Heart right ventricle (tissue), 16 donors: ENCODE results near the gene SPSB1. TPM values are rescaled to one million over a fixed set of nuclear protein-coding genes. Genes with fewer than 3 reads are reported as not detected.
A peak's percentile ranks its signal among the peaks of the same experiment; 100 is the strongest.

Source experiments
- ATAC-seq, 8 donors: fragments of 200-7000 bp; cut with Tn5 transposase; one replicate each; pipeline ENCODE4 v1.9.1; 2020; ENCODE audit warnings: mild to moderate bottlenecking in 8 of 8, moderate library complexity in 8 of 8, moderate number of reproducible peaks in 1 of 8
- DNase-seq, 2 donors: peaks; one replicate each; pipeline ENCODE4 v3.0.0-alpha.2; 2020
- H3K27ac ChIP-seq, 10 donors: fragments of 200-600 bp; sonication (generic) in 2 of 10; one replicate each; pipeline versions ENCODE4 v1.5.0 to v1.8.0; 2020 to 2022; ENCODE audit warnings: mild to moderate bottlenecking in 3 of 10
- H3K27me3 ChIP-seq, 7 donors: fragments of 200-600 bp; one replicate each; pipeline ENCODE4 v1.8.0; 2021 to 2022; ENCODE audit warnings: mild to moderate bottlenecking in 2 of 7
- H3K36me3 ChIP-seq, 9 donors: fragments of 200-600 bp; sonication (generic) in 1 of 9; one replicate each; pipeline versions ENCODE4 v1.5.0 to v1.8.0; 2020 to 2022; ENCODE audit warnings: mild to moderate bottlenecking in 2 of 9
- H3K4me1 ChIP-seq, 9 donors: fragments of 200-600 bp; sonication (generic) in 1 of 9; one replicate each; pipeline versions ENCODE4 v1.5.0 to v1.8.0; 2020 to 2022; ENCODE audit warnings: mild to moderate bottlenecking in 4 of 9
- H3K4me3 ChIP-seq, 10 donors: fragments of 200-600 bp; sonication (generic) in 2 of 10; one replicate each; pipeline versions ENCODE4 v1.5.0 to v1.8.0; 2020 to 2022; ENCODE audit warnings: mild to moderate bottlenecking in 7 of 10, moderate library complexity in 2 of 10
- H3K9me3 ChIP-seq, 11 donors: fragments of 200-600 bp in 10 of 11; sonication (generic) in 2 of 11; one replicate each; pipeline versions ENCODE4 v1.5.0 to v1.8.0; 2013 to 2022; ENCODE audit warnings: mild to moderate bottlenecking in 2 of 11, control low read depth in 1 of 11, moderate library complexity in 1 of 11
- WGBS, 2 donors: extraction: QIAGEN DNeasy Blood & Tissue Kit; methylation state at CpG; one replicate each; pipeline ENCODE4 v1.1.7; 2013; ENCODE audit warnings: inconsistent platforms in 1 of 2; 5-methylcytosine and 5-hydroxymethylcytosine counted together
- intact Hi-C, 10 donors: fragments of 100-400 bp; cut with DNase I; formaldehyde crosslinking; loops; one replicate each; pipeline versions ENCODE4 v1.11.1 to v1.14.2; 2022
- polyA plus RNA-seq, 2 donors: library from polyadenylated mRNA; stranded (reverse); fragments of 200-250 nt; gene quantifications; one replicate each; pipeline ENCODE4 v1.2.3, GENCODE V29; 2013
- total RNA-seq, 10 donors: library from RNA; stranded (reverse); fragmentation: NEBNext Ultra II Directional in 3 of 10; extraction: Animal tissue kit (Norgen Biotek cat#: 25700) in 3 of 10; gene quantifications; one replicate each; pipeline versions ENCODE4 v1.2.1 to v1.2.4, GENCODE V29; 2021 to 2023
- TF ChIP-seq, protein P1 (sequence below), 9 donors: fragments of 200-600 bp; sonication (generic) in 2 of 9; IDR thresholded peaks; one replicate each; pipeline versions ENCODE4 v1.5.0 to v1.8.0; 2021 to 2022; ENCODE audit warnings: antibody characterized with exemption in 9 of 9, mild to moderate bottlenecking in 5 of 9, moderate library complexity in 1 of 9
- donor health status: Arrhythmogenic right ventricular cardiomyopathy.
- donor health status: ischemic (EF 13 %, LVEDD 7.1; RV severe dilation, severe dysfunction).
- donor health status: healthy with polysubstance abuse.
- donor health status: DM: no; HTN: yes; CAD: no.
- donor health status: DM: no; HTN: no; CAD: no.
- donor health status: ischemic (EF 25% LVEDD 6.9; RV normal size, moderate dysfunction).
- donor health status: ischemic (EF 25% LVEDD 5.7; RV mildly dilated, moderate dysfunction).
- donor health status: healthy.
- donor health status: DM: yes; HTN: yes; CAD: no.
- donor health status: Ischemic cardiomyopathy.
- donor health status: ischemic (EF 35%, LVEDD 5.7; RV mildly dilated, moderate dysfunction).
- donor health status: nonischemic (EF 11% LVEDD 7.7; RV severe dilation, severe dysfunction).
- donor health status: DM: yes; HTN: yes; CAD: no.
- donor health status: PGD.
- donor health status: ischemic (EF 29% LVEDD 5.4; RV normal size, mild dysfunction).
- donor health status: nonischemic (EF 23%, LVEDD 6.1; RV moderate dilation, normal function).

SPSB1 gene
- total and polyA plus RNA-seq, 12 donors, result 5.5 to 16.5 (median 8.8) TPM

DNA sequence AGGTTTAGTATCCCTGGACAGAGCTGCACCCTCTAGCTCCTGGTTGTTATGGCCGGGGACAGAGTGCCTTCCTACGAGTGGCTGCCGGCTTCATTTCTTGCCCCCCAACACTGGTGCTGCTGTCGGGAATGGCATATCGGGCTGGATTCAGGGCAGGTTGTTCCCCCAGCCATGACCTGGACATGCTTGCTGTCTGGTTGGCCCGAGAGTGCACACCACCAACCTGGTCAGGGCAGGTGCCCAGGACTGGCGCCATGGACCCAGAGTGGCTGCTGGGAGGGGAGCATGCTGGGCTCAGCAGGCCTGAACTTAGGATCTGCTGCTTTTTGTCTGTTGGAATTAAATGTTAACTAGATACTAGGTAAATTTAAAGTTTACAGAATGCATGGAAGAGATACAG lies 36.4 kb upstream of the SPSB1 start:
- DNase-seq (no peak), ATAC-seq (no peak)
- Histone ChIP-seq H3K9me3 (no peaks in the 10 kb centered on the region), H3K36me3 (peaks cover 0 to 35% (median 0%) of the 10 kb centered on the region in 9 donors), H3K27ac (peak overlapping the region in 1 of 10 donors; percentile 9), H3K4me1 (peaks cover 5 to 48% (median 29%) of the 10 kb centered on the region in 9 donors), H3K4me3 (no peak overlapping the region), H3K27me3 (no peaks in the 10 kb centered on the region)
- TF ChIP-seq, protein P1, sequence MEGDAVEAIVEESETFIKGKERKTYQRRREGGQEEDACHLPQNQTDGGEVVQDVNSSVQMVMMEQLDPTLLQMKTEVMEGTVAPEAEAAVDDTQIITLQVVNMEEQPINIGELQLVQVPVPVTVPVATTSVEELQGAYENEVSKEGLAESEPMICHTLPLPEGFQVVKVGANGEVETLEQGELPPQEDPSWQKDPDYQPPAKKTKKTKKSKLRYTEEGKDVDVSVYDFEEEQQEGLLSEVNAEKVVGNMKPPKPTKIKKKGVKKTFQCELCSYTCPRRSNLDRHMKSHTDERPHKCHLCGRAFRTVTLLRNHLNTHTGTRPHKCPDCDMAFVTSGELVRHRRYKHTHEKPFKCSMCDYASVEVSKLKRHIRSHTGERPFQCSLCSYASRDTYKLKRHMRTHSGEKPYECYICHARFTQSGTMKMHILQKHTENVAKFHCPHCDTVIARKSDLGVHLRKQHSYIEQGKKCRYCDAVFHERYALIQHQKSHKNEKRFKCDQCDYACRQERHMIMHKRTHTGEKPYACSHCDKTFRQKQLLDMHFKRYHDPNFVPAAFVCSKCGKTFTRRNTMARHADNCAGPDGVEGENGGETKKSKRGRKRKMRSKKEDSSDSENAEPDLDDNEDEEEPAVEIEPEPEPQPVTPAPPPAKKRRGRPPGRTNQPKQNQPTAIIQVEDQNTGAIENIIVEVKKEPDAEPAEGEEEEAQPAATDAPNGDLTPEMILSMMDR (IDR thresholded peaks at IDR 0.05), result no peak
- intact Hi-C loops, result no loop called here
- WGBS, 2 donors, result 90 to 99% methylated on average over 7 of the region's 7 CpGs

DNA sequence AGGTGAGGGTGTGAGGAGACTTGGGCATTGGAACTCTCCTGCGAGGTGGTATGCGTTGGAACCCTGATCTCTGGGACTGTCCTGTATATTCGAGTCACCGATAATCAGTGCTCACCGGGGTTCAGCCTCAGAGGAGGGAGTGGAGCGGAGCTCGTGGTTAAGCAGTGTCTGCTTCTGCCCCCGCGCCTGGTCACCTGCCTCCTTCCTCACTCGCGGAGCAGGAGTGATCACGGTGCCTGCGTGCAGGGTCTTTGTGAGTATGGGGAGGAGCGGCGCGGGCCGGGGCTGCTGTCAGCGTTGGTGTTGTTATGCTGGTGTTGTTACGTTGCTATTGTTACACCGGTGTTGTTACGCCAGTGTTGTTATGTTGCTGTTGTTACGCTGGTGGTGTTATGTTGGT lies 34.8 kb upstream of the SPSB1 start:
- WGBS, 2 donors, result 93 to 94% methylated on average over 22 of the region's 22 CpGs

DNA sequence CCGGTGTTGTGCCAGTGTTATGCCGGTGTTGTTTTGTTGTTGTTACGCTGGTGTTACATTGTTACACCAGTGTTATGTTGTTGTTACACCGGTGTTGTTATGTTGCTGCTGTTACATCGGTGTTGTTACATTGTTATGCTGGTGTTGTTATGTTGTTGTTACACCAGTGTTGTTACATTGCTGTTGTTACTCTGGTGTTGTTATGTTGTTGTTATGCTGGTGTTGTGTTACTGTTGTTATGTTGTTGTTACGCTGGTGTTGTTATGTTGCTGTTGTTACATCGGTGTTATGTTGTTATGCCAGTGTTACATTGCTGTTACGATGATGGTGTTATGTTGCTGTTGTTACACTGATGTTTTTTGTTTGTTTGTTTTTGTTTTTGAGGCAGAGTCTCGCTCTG lies 34.1 kb upstream of the SPSB1 start:
- Histone ChIP-seq H3K9me3 (no peaks in the 10 kb centered on the region), H3K4me1 (peaks cover 0 to 25% (median 7%) of the 10 kb centered on the region in 9 donors), H3K27ac (no peak overlapping the region), H3K27me3 (no peaks in the 10 kb centered on the region), H3K4me3 (no peak overlapping the region), H3K36me3 (peaks cover 0 to 58% (median 18%) of the 10 kb centered on the region in 9 donors)
- ATAC-seq (no peak), DNase-seq (no peak)
- intact Hi-C loops, result no loop called here
- WGBS, 2 donors, result 97 to 99% methylated on average over 9 of the region's 9 CpGs
- TF ChIP-seq, protein P1 (IDR thresholded peaks at IDR 0.05), result no peak

More for the DNA sequence above, 34.8 kb upstream of the SPSB1 start:
- no peak for DNase-seq
- no peaks in the 10 kb centered on the region for H3K27me3 ChIP-seq
- TF ChIP-seq, protein P1 (IDR thresholded peaks at IDR 0.05), result no peak
- ATAC-seq, result peak in 1 of 8 donors; percentile 7
- peaks cover 1 to 33% (median 15%) of the 10 kb centered on the region in 9 donors for H3K4me1 ChIP-seq
- H3K9me3 ChIP-seq, result no peaks in the 10 kb centered on the region
- intact Hi-C loops, result no loop called here
- no peak overlapping the region for H3K4me3 ChIP-seq
- peaks cover 0 to 50% (median 11%) of the 10 kb centered on the region in 9 donors for H3K36me3 ChIP-seq
- peak overlapping the region in 1 of 10 donors; percentile 7 for H3K27ac ChIP-seq

DNA sequence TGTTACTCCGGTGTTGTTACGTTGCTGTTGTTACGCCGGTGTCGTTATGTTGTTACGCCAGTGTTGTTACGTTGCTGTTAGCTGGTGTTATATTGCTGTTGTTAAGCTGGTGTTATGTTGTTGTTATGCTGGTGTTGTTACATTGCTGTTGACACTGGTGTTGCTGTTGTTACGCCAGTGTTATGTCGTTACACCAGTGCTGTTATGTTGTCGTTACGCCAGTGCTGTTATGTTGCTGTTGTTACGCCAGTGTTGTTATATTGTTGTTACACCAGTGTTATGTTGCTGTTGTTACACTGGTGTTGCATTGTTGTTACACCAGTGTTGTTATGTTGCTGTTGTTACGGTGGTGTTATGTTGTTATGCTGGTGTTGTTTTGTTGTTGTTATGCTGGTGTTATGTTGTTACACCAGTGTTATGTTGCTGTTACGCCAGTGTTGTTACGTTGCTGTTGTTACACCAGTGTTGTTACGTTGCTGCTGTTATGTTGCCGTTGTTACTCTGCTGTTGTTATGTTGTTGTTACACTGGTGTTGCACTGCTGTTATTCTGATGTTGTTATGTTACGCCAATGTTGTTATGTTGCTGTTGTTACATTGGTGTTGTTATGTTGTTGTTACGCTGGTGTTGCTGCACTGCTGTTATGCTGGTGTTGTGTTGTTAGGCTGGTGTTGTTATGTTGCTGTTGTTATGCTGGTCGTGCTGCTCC lies 32.5 kb upstream of the SPSB1 start:
- no peak for ATAC-seq
- intact Hi-C loops, result loop anchor here in 2 of 10 donors (10.0 kb wide), 1 partner anchor 315 kb away; no protein-coding TSS in a partner anchor
- no peaks in the 10 kb centered on the region for H3K27me3 ChIP-seq
- H3K36me3 ChIP-seq, result peaks cover 0 to 68% (median 34%) of the 10 kb centered on the region in 9 donors
- no peaks in the 10 kb centered on the region for H3K9me3 ChIP-seq
- TF ChIP-seq, protein P1 (IDR thresholded peaks at IDR 0.05), result no peak
- peaks cover 0 to 14% (median 0%) of the 10 kb centered on the region in 9 donors for H3K4me1 ChIP-seq
- no peak overlapping the region for H3K4me3 ChIP-seq
- no peak for DNase-seq
- H3K27ac ChIP-seq, result no peak overlapping the region
- 92 to 95% methylated on average over 20 of the region's 20 CpGs for WGBS, 2 donors
